Activated CD4-positive, alpha-beta T cell treated with anti-CD3 and anti-CD28 coated beads for 4 hours (primary cell): ENCODE results near the gene ITGA4.

ENCODE experiments used
- DNase-seq, 2 donors: peaks; one replicate each; pipeline ENCODE4 v3.0.0-alpha.2; 2020

Gene ITGA4

DNA sequence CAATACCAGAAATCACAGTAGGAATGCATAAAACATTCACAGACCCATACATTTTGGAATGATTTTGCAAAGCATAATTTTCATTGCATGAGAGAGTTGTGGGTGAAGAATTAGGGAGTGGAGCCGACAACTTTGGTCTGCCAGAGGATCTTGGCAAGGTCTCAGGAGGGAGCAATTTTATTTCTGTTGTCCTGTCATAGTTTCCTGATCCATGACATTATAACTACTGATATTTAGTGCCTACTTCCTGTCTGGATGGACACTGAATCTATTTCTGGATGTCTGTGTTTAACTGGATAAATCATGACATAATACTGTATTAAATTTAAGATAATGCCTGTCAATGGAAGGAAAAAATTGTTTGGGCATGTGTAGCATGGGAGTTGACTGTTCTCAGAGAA, 2.4 kb downstream of the ITGA4 start:
- no peak for DNase-seq

DNA sequence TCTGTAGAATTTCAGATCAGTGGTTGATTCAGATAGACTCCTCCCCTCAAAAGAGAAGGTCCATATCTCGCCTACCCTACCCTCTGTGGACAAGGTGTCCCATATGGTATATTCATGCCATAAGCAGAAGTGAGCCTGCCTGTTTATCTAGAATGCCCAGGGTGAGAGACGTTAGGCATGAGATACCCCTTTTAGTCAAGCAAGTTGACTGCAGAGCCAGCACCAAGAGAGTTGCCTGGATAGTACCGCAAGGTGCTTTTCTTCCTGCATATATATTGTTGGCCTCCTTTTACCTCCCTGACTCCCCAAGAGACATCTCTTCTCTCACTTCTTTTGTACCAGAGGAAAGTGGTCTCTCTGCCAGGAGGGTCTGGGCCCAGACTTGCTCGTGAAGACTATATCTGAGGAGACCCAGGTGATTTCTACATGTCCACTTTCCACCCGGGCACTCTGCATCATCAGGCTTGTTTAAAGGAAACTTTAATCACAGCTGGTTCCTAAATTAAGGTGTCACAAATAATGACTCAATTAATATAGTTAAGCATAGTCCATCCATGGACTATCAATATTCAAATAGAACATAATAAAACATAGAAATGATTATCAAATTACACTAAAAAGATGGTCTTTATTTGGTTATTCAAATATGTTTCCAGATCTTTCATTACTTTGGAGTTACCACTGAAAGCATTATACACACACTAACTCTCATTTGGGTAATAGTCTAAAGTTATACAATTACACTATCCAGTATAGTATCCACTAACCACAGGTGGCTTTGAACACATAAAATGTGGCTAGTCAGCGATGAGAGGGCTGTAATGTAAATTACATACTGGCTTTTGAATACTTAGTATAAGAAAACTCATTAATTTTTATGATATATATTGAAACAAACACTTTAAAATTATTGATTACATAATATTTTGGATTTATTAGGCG, 4.1 kb downstream of the ITGA4 start:
- DNase-seq, result no peak

DNA sequence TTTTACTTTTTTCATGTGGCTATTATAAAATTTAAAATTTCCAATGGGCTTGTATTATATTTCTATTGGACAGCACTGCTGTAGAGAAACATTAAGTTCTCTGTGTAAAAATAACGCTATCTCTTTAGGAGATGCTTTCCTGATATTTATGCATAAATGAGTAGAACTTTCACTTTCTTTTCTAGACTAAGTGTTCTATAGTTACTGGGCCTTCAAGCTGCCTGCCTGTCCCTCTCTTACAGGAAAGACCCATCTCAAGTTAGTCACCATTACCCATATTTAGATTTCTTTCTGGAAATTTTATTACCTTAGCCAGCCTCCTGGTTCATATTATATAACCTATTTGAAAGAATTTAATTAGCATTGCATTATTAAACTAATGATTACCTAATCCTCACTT, 4.8 kb downstream of the ITGA4 start:
- DNase-seq, result no peak

DNA sequence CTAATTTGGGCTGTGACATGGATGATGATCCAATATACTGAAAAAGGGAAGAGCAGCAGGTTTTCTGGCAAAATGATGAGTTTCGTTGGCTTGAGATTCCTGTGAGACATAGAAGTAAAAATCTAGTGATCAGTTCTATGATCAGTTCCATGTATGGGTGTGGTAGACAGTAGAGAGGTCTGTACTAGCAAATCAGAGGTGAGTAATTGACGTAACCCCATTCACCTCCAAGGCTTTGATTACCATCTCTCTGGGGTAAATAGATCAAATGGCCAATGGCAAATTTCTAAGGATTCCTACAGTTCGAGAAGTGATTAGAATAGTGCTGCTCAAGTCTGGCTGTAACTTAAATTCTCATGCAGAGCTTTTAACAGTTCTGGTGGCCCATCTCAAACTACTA, 6.4 kb downstream of the ITGA4 start:
- no peak for DNase-seq

DNA sequence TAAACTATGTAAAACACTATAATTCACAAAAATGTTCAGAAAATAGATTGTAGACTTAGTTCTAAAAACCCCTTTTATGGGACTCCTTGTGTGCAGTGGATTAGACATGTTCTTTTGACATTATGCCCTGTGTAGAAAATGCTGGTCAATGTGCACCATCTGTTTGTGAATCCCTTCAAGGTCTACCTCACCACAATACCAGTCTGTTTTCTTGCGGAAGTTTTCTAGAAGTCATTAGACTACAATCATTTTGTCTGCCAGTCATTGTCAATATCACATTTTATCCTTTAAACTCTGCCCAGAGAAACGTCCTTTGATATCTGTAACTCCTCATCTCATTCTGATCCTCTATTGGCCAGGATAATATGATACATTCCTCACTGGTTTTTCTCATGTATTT, 7.8 kb downstream of the ITGA4 start:
- DNase-seq, result no peak

DNA sequence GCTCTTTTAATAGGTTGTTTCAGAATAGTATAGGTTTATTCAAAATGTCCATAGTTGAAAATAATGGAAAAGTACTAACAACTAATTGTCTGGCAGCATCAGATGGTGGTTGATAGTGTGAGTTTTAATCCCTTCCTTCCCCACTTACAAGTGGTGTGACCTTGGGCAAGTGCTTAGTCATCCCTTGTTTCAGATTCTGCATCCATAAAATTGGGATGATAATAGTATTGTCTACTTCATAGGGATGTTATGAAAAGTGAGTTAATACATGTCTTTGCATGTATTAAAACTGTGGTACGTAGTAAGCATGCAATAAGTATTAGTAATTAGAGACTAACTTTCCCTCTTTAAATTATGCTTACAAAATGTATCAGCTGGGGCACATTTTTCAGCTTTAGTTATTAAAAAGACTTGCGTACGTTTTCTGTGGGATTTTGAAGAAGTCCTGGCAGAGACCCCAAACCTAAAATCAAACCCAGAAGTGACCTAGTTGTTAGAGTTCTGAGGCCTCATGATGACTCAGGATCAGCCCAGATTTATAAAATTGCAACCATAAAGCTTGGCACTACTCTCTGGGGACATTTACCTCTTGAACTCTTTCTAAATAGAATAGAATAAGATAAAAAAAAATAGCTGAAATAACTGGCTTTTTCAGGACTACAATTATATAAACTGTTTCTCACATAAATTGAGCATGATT, 8.6 kb downstream of the ITGA4 start:
- DNase-seq, result no peak

DNA sequence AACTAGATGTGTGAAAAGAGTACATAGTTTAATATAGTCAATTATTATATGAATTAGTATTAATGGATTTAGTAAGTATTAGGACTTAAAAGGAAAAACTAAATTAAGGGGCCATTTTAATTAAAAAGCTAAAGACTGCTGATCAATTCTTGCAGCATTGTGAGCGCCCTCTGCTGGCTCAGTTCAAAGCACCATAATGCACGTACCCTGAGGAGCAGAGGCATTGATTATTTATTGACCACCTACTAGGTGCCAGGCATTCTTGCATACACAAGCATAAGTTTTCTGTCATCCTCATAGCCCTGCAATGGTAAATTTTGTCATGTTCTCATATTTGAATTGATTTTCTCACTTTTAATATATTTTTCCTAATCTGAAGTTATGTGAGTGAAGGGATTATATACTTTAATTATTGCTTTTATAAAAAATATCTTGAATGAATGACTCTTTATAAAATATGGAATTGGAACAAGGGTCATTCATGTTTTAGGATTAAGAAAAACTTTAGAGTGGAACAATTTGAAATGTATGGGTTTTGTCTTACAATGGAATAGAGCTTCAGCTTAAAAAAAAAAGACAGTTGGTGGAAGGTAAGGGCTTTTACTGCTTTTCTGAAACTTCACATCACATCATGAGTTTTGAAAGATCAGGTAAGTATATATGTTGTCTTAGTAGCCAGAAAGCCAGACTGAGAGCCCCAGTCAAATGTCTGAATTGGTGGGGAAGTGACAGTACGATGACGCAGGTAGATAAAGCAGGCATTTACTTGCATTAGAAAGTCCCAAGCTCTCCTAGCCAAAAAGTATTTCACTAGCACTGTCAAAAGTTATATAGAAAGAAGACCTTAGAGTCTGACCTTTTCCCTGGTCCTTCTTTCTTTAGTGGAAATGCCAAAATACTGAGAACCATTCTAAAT, 9.7 kb downstream of the ITGA4 start:
- DNase-seq, result peak; percentile 75 to 82

DNA sequence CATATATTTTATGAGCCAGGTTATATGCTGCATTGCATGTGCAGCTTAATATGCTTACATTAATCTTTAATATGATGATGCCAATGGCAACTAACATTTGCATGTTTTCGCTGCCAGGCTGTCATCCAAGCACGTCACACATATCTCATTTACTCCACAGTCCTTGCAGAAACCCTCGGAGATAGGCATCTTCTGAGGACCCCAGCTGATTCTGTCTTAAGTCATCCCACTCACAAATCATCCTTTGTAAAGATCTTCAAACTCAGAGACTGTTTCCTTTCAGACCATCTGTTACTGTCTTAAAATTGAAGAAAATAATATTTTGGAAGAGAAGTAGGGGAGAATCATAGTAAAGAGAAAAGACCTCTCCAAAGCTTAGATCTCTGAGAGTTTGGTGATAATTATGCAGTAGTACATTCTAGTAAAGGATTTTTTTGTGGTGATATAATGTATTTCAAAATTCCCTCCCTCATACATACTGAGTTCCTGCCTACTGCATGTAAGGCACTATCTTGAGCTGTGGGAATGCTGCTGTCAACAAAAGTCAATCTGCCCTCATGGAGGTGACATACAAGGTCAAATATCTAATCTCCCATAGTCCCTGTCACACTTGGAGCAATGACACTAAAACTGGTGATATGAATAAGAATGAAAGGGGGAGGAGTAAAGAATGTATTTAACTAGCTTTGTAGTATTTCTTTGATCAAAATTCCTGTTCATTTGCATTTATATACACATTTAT, 11.0 kb downstream of the ITGA4 start:
- DNase-seq, result no peak

DNA sequence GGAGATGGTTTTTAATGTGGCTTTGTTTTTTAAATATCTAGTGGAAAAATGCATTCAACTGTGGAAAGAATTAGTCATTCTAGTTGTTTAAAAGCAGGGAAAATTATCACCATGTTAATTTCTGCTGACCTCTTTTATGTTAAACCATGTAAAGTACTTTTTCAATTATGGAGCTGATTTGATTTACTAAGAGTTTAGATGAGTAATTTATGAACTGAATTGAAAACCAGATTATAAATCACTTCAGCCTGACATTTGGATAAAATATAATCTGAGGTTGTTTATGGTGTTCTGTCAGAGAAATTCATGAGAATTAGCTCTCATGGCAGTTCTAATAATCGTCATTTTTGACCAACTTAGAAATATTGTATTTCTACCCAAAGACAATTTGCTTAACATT, 11.6 kb downstream of the ITGA4 start:
- no peak for DNase-seq

DNA sequence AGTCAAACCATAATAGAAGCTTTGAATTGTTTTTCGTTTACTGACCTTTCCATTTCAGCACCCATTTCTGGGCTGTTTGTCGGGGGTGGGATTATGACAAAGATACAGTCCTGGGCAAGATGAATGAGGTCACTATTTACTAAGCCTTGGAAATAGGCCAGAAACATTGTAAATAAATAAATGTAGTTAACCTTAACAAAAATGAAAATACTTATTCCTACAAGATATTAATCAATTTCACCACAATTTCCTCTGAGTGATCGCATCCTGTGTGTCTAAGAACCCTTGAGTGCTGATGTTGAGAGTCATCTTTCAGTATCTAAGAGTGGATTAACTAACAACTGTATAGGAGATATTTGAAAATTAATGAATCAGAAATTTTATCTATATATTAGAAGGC, 14.0 kb downstream of the ITGA4 start:
- no peak for DNase-seq

DNA sequence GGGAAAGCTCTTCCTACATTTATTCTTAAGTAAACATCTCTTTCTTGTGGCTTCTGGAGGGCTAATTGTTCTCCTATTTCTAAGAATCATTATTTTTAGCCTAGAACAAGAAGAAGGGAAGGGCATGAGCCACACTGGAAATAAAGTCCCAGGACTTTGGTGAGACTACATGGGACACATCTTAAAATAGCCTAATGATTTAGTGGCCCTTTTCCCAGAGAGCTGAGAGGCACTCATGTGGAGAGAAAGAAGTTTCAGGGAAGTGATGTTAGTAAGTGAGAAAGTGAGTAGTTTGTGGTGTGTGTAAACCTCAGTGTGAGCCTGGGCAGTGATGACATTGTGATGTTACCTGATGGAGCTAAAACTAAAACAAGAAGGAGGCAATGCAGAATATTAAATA, 14.6 kb downstream of the ITGA4 start:
- no peak for DNase-seq

DNA sequence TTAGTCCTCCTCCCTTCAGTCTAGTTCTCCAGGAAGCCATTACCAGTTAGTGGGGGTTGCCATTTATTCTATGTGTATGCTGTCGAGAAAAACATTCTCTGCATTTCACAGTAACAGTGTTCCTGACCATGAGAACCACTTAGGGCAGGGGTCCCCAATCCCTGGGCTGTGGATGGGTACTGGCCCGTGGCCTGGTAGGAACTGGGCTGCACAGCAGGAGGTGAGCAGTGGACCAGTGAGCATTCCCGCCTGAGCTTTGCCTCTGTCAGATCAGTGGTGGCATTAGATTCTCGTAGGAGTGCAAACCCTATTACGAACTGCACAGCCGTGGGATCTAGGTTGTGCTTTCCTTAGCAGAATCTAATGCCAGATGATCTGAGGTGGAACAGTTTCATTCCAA, 15.8 kb downstream of the ITGA4 start:
- DNase-seq, result no peak

DNA sequence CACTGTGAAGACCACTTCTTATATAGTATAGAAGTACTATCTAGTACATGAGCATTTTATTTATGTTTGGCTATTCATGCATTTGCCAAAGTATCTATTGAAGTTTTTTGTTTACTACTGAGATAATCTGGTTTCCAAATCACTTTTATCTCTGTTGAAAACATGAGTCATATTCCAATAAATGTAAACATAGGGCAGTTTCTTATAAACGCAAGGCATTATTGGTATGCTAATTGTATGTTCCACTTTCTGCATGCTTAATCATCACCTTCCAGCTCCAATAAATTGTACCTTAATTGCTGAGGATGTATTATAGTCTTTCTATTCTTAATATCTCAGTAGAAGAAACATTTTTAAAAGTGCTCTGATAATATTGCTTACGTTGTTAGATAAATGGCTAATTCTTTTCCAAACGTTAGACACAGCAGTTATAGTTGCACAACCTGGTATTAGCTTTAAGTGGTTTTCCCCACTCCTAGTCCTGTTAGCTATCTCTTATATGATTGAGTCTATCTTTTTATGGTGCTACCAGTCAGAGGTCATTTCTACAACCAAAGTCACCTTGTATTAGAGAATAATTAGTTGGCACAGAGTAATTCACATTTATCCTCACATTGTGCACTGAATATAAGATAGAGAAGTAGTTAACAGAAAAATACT, 17.2 kb downstream of the ITGA4 start:
- DNase-seq, result no peak

DNA sequence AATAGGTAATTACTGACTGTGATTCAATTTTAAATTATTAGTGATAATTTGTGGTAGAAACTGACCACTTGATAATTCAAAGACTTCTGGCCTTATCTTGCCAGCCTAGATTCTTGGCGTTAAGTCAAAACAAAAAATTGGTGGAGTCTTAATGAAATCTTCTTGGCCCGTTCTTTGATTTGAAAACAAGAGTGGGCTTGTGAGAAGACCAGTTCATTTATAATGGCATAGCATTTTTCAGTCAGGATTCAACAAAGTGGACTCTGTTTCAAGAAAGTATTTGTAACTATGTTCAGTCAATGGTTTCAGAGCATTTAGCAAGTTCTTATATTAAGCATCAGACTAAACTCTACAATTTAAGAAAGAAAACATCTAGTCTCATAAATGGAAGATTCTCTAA, 26.0 kb downstream of the ITGA4 start:
- DNase-seq, result no peak

DNA sequence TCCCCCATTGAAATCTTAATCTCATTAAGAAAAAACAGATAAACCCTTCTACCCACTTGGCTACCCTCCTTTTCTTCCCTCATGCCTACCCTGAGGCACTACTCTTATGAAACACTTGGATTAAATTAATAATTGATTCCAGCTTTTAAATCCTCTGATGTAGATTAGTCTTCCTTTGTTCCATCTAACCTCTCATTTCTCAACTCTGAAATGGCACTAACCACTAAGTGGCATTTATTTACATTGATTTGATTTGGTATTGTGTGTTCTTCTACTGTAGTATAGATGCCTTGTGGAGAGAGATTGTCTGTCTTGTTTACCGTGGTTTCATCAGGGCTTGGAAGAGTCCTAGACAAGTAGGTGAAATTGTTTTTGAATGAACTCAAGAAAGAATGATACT, 26.7 kb downstream of the ITGA4 start:
- DNase-seq, result no peak

DNA sequence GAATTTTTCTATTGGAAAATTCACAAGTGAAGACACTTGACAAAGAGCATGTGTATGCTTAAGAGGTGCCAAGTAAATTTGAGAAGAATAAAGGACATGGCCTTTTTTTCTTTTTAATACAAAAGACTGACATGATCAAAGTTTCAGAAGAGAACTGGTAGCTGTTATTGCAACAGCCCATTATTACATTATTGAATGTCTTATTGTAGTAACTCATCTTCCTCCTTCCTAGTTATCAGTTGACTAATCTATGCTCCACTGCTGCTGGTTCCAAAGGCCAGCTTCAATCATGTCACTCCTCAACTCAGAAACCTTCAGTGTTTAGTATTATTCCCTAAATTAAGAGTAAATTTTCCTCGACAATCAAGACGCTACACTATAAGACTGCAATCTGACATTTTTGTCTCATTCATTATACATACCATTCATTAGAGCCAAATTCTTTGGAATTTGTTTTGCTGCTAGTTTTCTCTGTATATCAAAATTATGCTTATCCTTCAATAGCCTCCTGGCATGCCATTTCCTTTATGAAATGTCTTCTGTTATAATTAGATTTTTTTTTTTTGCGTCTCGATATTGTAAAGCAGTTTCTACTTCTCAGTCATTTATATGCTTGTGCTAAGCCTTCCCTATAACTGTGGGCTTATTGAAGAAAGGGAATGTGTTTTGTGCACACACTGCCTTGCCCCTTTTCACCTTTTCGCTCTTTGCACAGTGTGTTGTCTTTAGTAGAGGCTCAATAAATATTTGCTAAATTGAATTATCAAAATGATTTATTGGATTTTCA, 27.9 kb downstream of the ITGA4 start:
- DNase-seq, result no peak

DNA sequence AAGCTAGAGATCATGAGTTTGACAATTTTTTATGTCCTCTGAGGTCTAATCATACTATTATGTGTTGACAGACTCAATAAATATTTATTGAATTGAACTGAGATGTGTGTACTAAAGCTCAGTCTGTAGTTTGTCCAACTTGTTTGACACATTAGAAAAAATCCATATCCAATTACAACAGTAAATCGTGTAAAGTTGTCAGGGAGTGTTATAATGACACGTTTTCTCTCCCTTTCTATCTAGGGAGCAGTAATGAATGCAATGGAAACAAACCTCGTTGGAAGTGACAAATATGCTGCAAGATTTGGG, 28.4 kb downstream of the ITGA4 start:
- no peak for DNase-seq

DNA sequence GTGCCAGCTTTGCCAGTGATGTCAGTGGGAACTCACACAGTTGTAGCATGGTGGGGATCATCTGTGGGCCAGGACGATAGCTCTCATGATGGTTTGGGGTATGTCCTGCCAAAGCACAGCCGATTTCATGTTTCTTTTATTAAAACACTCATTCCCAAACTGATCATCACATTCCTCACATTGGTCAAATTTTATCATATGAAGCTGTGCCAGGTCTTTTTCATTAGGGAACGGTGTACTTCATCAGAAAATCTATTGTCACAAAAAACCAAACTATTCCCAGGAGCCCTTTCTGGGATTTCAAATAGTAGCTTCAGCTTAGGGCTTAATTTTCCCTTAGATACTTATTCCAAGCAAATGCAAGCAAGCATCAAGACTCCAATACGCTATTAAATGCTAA, 42.0 kb downstream of the ITGA4 start:
- DNase-seq, result no peak

DNA sequence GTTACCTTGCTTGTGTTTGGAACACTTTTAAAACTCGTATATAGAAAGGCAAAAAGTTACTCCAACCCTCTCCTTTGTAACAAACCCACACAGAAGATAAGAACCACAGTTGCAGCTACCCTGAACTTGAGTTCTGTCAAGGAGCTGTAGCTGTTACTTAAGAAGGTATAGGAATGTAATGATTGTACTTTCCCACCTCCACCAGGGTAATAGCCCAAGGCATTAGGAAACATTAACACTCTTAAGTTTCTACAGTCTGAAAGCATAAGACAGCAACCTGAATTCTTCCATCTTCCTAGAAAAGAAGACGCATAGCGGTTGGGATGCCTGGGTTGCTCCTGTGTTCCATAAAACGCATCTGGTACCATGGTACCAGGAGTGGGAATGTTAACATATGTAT, 43.0 kb downstream of the ITGA4 start:
- DNase-seq, result no peak

DNA sequence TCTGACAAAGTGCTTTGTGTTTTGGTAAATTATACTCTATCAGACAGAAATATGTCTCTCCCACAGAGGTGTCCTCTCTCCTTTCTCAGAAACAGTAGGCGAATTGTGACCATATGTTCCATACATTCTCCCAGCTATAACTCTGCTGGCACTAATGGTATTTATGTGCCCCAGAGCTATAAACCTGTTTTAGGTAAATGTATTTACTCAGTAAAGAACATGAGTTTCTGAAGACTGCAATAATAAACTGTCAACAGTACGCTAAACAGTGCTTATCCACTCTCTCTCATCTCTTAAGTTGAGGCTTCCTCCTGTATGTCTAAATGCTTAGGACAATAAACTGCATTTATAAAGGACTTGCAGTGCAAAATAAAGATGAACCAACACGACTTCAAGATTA, 58.5 kb downstream of the ITGA4 start:
- DNase-seq, result no peak

DNA sequence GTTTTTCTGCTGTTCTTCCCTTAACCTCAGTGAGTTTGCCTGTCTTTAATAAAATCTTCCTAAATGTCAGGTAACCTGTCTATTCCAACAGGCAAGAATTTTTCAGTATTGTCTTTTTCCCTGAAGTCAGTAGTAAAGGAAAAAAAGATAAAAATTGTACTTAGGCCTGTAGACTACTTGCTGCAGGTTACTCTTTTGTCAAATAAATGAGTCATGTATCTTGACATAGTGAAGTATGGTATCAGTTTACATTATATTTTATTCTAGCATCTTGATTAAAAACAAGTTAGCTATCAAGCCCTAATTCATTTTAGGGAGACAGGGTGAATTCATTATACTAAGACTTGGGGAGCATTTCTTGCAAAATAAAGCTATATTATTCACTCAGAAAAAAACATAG, 59.8 kb downstream of the ITGA4 start:
- no peak for DNase-seq
